HepG2 (cell line): ENCODE results near the gene KRT10. TPM values are rescaled to one million over a fixed set of nuclear protein-coding genes. Genes with fewer than 3 reads are reported as not detected.

Source experiments
- ATAC-seq: fragments of 200-7000 bp; cut with Tn5 transposase; 3 replicates; pipeline ENCODE4 v1.9.1; 2020; ENCODE audit warnings: mild to moderate bottlenecking, moderate library complexity
- BruUV-seq: library from RNA; stranded (reverse); fragments of 400-500 nt; replicated peaks from 2 replicates; lab custom pipeline; 2021; lab: Mats Ljungman, UMichigan
- CTCF ChIA-PET: fragments of 300-600 bp; formaldehyde crosslinking; extraction: SDS; loops from one replicate; lab custom pipeline; 2021; ENCODE audit warnings: low total read pairs, inconsistent platforms, low intra/inter-chr PET ratio; lab: Yijun Ruan, JAX
- POLR2A ChIA-PET: fragments of 350-600 bp; sonication (Branson Sonifier 250); formaldehyde crosslinking; loops from one replicate; lab custom pipeline; 2020; ENCODE audit warnings: antibody characterized with exemption, inconsistent platforms; lab: Yijun Ruan, JAX
- DNase-seq: peaks from one replicate; pipeline ENCODE4 v3.0.0-alpha.2; 2015; ENCODE audit warnings: low spot score
- FAIRE-seq: peaks from 3 replicates; lab custom pipeline; 2011; peaks lifted over from hg19 to GRCh38; lab: Jason Lieb, UNC
- H2AFZ ChIP-seq: one replicate; pipeline ENCODE4 v1.6.1; 2011; ENCODE audit warnings: low read length, inconsistent platforms
- H3K27ac ChIP-seq: fragments of 300-600 bp; 3 replicates; pipeline ENCODE4 v1.8.0; 2011; ENCODE audit warnings: mixed run types, mild to moderate bottlenecking, mixed read lengths, low read length, inconsistent platforms; ENCODE audit not compliant: insufficient read depth; ENCODE audit errors: extremely low read length
- H3K27me3 ChIP-seq, 2 experiments: fragments of 200-600 bp in 1 of 2; 2 replicates in 1 of 2; 3 replicates in 1 of 2; pipeline versions ENCODE4 v1.6.0 to v1.8.0; 2011; ENCODE audit warnings: low read length in 2 of 2, mild to moderate bottlenecking in 2 of 2, moderate library complexity in 2 of 2, inconsistent platforms in 1 of 2; ENCODE audit not compliant: insufficient read depth in 2 of 2, control insufficient read depth in 1 of 2
- H3K36me3 ChIP-seq, 2 experiments: fragments of 200-600 bp in 1 of 2; replicated peaks in 1 of 2; 2 replicates in 1 of 2; 3 replicates in 1 of 2; pipeline versions ENCODE4 v1.5.1 to v1.8.0; 2011; ENCODE audit warnings: low read length in 2 of 2, inconsistent platforms in 1 of 2; ENCODE audit not compliant: insufficient read depth in 2 of 2, control insufficient read depth in 1 of 2
- H3K4me1 ChIP-seq: 2 replicates; pipeline ENCODE4 v1.5.1; 2012; ENCODE audit warnings: low read length, inconsistent platforms; ENCODE audit not compliant: insufficient read depth
- H3K4me2 ChIP-seq: 2 replicates; pipeline ENCODE4 v1.6.0; 2011; ENCODE audit warnings: low read depth, low read length, inconsistent platforms
- H3K4me3 ChIP-seq, 3 experiments: fragments of 200-600 bp in 1 of 3; sonication (generic), shearing (Covaris generic) in 1 of 3; replicated peaks in 1 of 3; 2 replicates each; pipeline ENCODE4 v1.5.1; 2011 to 2016; ENCODE audit warnings: low read length in 3 of 3, inconsistent platforms in 2 of 3, low read depth in 2 of 3, mild to moderate bottlenecking in 2 of 3, control low read depth in 1 of 3, mixed read lengths in 1 of 3; ENCODE audit not compliant: insufficient read depth in 1 of 3
- H3K79me2 ChIP-seq: one replicate; pipeline ENCODE4 v1.6.1; 2011; ENCODE audit warnings: low read length, inconsistent platforms; ENCODE audit not compliant: insufficient read depth
- H3K9ac ChIP-seq: 2 replicates; pipeline ENCODE4 v1.6.0; 2011; ENCODE audit warnings: mild to moderate bottlenecking, low read depth, low read length, inconsistent platforms; ENCODE audit not compliant: insufficient read depth
- H3K9me3 ChIP-seq: 2 replicates; pipeline ENCODE4 v1.5.1; 2012; ENCODE audit warnings: mild to moderate bottlenecking, low read length
- H4K20me1 ChIP-seq: 2 replicates; pipeline ENCODE4 v1.6.0; 2011; ENCODE audit warnings: inconsistent platforms, mild to moderate bottlenecking, low read length, moderate library complexity; ENCODE audit not compliant: insufficient read depth
- ATF4 ChIP-seq, 2 experiments: fragments of 450-650 bp in 1 of 2; sonication (generic) in 1 of 2; formaldehyde crosslinking; IDR thresholded peaks; 2 replicates each; pipeline versions ENCODE4 v1.5.0 to v1.8.0; 2020 to 2022; ENCODE audit warnings: mild to moderate bottlenecking in 1 of 2, missing genetic modification reagents in 1 of 2
- BHLHE40 ChIP-seq: IDR thresholded peaks from 2 replicates; pipeline ENCODE4 v1.6.1; 2011; ENCODE audit warnings: low read length, improper control_type of control experiment
- HCFC1 ChIP-seq: fragments of 150-350 bp; IDR thresholded peaks from 2 replicates; pipeline ENCODE4 v1.6.1; 2014; ENCODE audit warnings: low read depth, low read length
- MAFG ChIP-seq: sonication (generic); formaldehyde crosslinking; IDR thresholded peaks from 2 replicates; pipeline ENCODE4 v1.5.1; 2020; ENCODE audit warnings: mild to moderate bottlenecking, missing genetic modification reagents
- MIER2 ChIP-seq: IDR thresholded peaks from 2 replicates; pipeline ENCODE4 v1.6.1; 2016; ENCODE audit warnings: missing biosample characterization, missing genetic modification reagents
- MTF1 ChIP-seq: sonication (generic); formaldehyde crosslinking; IDR thresholded peaks from 2 replicates; pipeline ENCODE4 v1.5.0; 2020; ENCODE audit warnings: missing genetic modification reagents
- NR2F1 ChIP-seq, 2 experiments: fragments of 450-650 bp in 1 of 2; formaldehyde crosslinking in 1 of 2; IDR thresholded peaks; 2 replicates each; pipeline versions ENCODE4 v1.5.0 to v1.6.1; 2016 to 2020; ENCODE audit warnings: mild to moderate bottlenecking in 1 of 2, missing compliant biosample characterization in 1 of 2, missing genetic modification reagents in 1 of 2, moderate library complexity in 1 of 2
- SP2 ChIP-seq: sonication (generic); formaldehyde crosslinking; IDR thresholded peaks from 2 replicates; pipeline ENCODE4 v1.5.1; 2020; ENCODE audit warnings: mild to moderate bottlenecking, missing genetic modification reagents
- ZNF224 ChIP-seq: sonication (generic); formaldehyde crosslinking; IDR thresholded peaks from 2 replicates; pipeline ENCODE4 v1.5.0; 2020; ENCODE audit warnings: mild to moderate bottlenecking, missing genetic modification reagents
- ZNF549 ChIP-seq: sonication (generic); formaldehyde crosslinking; IDR thresholded peaks from 2 replicates; pipeline ENCODE4 v1.5.0; 2020; ENCODE audit warnings: missing genetic modification reagents
- ZNF749 ChIP-seq: sonication (generic); formaldehyde crosslinking; IDR thresholded peaks from 2 replicates; pipeline ENCODE4 v1.8.0; 2022; ENCODE audit warnings: mild to moderate bottlenecking, missing genetic modification reagents, moderate library complexity, borderline replicate concordance
- ZNF792 ChIP-seq: IDR thresholded peaks from 2 replicates; pipeline ENCODE4 v1.6.1; 2016
- ZNF841 ChIP-seq: sonication (generic); formaldehyde crosslinking; IDR thresholded peaks from 2 replicates; pipeline ENCODE4 v1.8.1; 2023; ENCODE audit warnings: missing genetic modification reagents, borderline replicate concordance
- WGBS: methylation state at CpG from one replicate; pipeline ENCODE4 v1.1.6; 2017; ENCODE audit warnings: low lambda C conversion rate; 5-methylcytosine and 5-hydroxymethylcytosine counted together
- in situ Hi-C: cut with HindIII; loops from 2 replicates; pipeline ENCODE4 v1.10.0; 2017; ENCODE audit warnings: low pct_unique_long_range_greater_than_20kb; ENCODE audit not compliant: extremely low pct_ligation_motif_present
- intact Hi-C: fragments of 100-400 bp; cut with micrococcal nuclease; formaldehyde crosslinking; loops from one replicate; pipeline ENCODE4 v1.10.0; 2022; ENCODE audit not compliant: unreplicated experiment
- polyA plus RNA-seq, 8 experiments: library from polyadenylated mRNA; depleted of rRNA in 3 of 8; stranded (reverse) in 7 of 8; unstranded in 1 of 8; fragments of >200 nt; fragmentation: Illumina TruSeq in 4 of 8; extraction: Trizol in 4 of 8; gene quantifications; 2 replicates each; pipeline versions ENCODE4 v1.2.1 to v1.2.3, GENCODE V29; 2011 to 2016; ENCODE audit warnings: low read depth in 4 of 8, missing spikeins in 1 of 8, mixed read lengths in 1 of 8; ENCODE audit not compliant: insufficient read depth in 1 of 8
- total RNA-seq, 5 experiments: library from RNA; depleted of rRNA; stranded (reverse); fragments of >200 nt; fragmentation: Illumina TruSeq; extraction: Trizol; gene quantifications; 2 replicates each; pipeline ENCODE4 v1.2.3, GENCODE V29; 2016; ENCODE audit warnings: low read depth in 1 of 5

The KRT10 gene
- total and polyA plus RNA-seq, 2 of the 13 experiments (the other 11 are each of a cell fraction or from before 2014, with no cell fraction given): 25.1 to 27.5 TPM

- no peak for TF ChIP-seq ZNF224 (CRISPR knock-in tag)
These were observed 11.9 kb downstream of the KRT10 start (continued) for GRCh38 chr17:40810494-40810893.

GRCh38 chr17:40809721-40810421, 12.5 kb downstream of the KRT10 start:
- no peak overlapping the region for H3K4me3 ChIP-seq
- H3K27me3 ChIP-seq: peaks cover 0 to 11% of the 10 kb centered on the region in 2 experiments; a peak in 3 of 5 replicates
- FAIRE-seq (no peak), ATAC-seq (no peak), DNase-seq (no peak)
- no peaks in the 10 kb centered on the region for H3K36me3 ChIP-seq
- POLR2A ChIA-PET: no interaction called here
- H4K20me1 ChIP-seq: no peaks in the 10 kb centered on the region
- in situ Hi-C loops: no loop called here
- CTCF ChIA-PET: no interaction called here
- no peaks in the 10 kb centered on the region for H3K79me2 ChIP-seq
- WGBS: 79% methylated on average over 2 of the region's 2 CpGs
- H3K9ac ChIP-seq: no peak overlapping the region
- no peaks in the 10 kb centered on the region for H3K4me1 ChIP-seq
- no peak overlapping the region for H3K27ac ChIP-seq
- no peak for TF ChIP-seq ZNF792 (CRISPR knock-in tag)
- no peak for TF ChIP-seq NR2F1 (CRISPR knock-in tag; IDR thresholded peaks at IDR 0.05)
- TF ChIP-seq ATF4 (CRISPR knock-in tag; IDR thresholded peaks at IDR 0.05): no peak
- H3K9me3 ChIP-seq: no peaks in the 10 kb centered on the region
- no TSS peak for BruUV-seq
- no peak overlapping the region for H3K4me2 ChIP-seq
- H2AFZ ChIP-seq: no peak overlapping the region
- intact Hi-C loops: no loop called here

- in situ Hi-C loops (no loop called here), intact Hi-C loops (no loop called here)
- no peak overlapping the region for H3K27ac ChIP-seq
- no peaks in the 10 kb centered on the region for H4K20me1 ChIP-seq
- H2AFZ ChIP-seq: no peak overlapping the region
- H3K4me3 ChIP-seq: no peak overlapping the region
- H3K9me3 ChIP-seq: no peaks in the 10 kb centered on the region
- no peak for FAIRE-seq
- ATAC-seq: no peak
- no peak overlapping the region for H3K9ac ChIP-seq
- H3K36me3 ChIP-seq: no peaks in the 10 kb centered on the region
- peaks cover 0 to 11% of the 10 kb centered on the region in 2 experiments; a peak in 3 of 5 replicates for H3K27me3 ChIP-seq
- 46% methylated on average over 3 of the region's 3 CpGs for WGBS
- no peak for DNase-seq
- POLR2A ChIA-PET: no interaction called here
- no peaks in the 10 kb centered on the region for H3K79me2 ChIP-seq
- H3K4me1 ChIP-seq: peaks cover 6% of the 10 kb centered on the region
- CTCF ChIA-PET: no interaction called here
- no peak overlapping the region for H3K4me2 ChIP-seq
- BruUV-seq: no TSS peak
- TF ChIP-seq ZNF549 (CRISPR knock-in tag): no peak
- TF ChIP-seq ZNF749: no peak
- no peak for TF ChIP-seq MTF1 (CRISPR knock-in tag)
- 0 out of 2 replicates have a peak, but pooled peaks have one; percentile 35 for TF ChIP-seq MIER2 (CRISPR knock-in tag)
- TF ChIP-seq MAFG (CRISPR knock-in tag): no peak
- TF ChIP-seq HCFC1: no peak
- no peak for TF ChIP-seq ZNF841 (CRISPR knock-in tag)
- TF ChIP-seq BHLHE40: no peak
- no peak for TF ChIP-seq SP2
These were observed 16.3 kb downstream of the KRT10 start for GRCh38 chr17:40806131-40806530.
